ENCODE data around the gene TMEM151A. TPM values are rescaled to one million over a fixed set of nuclear protein-coding genes. Genes with fewer than 3 reads are reported as not detected.

Gene TMEM151A
- total and polyA plus RNA-seq, 8 donors = 0.17 to 0.47 (median 0.28) TPM; not detected in 1

DNA sequence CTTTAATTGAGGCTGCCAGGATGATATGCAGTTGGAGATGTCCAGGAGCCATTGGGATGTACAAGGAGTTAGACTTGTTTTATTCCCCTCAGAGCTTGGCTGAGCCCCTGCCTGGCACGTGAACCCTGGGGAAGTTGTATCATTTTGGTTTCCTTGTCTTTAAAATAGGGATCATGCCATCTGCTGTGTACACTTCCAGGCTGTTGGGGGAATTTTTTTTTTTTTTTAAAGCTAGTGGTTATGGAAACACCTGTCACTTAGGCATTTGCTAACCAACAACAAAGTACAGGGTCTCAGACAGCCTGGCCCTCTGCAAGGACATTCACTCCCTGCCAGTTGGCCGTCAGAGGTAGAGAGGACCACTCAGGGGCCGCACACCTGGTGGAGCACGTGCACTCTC is 31.7 kb upstream of the TMEM151A start:
- ATAC-seq (no peak), DNase-seq (no peak)
- H3K27me3 ChIP-seq = peaks cover 0 to 27% of the 10 kb centered on the region in 2 donors
- no peaks in the 10 kb centered on the region for H3K9me3 ChIP-seq
- TF ChIP-seq, protein P1, sequence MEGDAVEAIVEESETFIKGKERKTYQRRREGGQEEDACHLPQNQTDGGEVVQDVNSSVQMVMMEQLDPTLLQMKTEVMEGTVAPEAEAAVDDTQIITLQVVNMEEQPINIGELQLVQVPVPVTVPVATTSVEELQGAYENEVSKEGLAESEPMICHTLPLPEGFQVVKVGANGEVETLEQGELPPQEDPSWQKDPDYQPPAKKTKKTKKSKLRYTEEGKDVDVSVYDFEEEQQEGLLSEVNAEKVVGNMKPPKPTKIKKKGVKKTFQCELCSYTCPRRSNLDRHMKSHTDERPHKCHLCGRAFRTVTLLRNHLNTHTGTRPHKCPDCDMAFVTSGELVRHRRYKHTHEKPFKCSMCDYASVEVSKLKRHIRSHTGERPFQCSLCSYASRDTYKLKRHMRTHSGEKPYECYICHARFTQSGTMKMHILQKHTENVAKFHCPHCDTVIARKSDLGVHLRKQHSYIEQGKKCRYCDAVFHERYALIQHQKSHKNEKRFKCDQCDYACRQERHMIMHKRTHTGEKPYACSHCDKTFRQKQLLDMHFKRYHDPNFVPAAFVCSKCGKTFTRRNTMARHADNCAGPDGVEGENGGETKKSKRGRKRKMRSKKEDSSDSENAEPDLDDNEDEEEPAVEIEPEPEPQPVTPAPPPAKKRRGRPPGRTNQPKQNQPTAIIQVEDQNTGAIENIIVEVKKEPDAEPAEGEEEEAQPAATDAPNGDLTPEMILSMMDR (IDR thresholded peaks at IDR 0.05) = no peak
- no peak overlapping the region for H3K4me3 ChIP-seq
- peaks cover 0 to 47% of the 10 kb centered on the region in 2 donors for H3K36me3 ChIP-seq
- H3K27ac ChIP-seq = no peak overlapping the region
- peaks cover 6 to 17% of the 10 kb centered on the region in 2 donors for H3K4me1 ChIP-seq
- intact Hi-C loops (cut with DNase I) = no loop called here

DNA sequence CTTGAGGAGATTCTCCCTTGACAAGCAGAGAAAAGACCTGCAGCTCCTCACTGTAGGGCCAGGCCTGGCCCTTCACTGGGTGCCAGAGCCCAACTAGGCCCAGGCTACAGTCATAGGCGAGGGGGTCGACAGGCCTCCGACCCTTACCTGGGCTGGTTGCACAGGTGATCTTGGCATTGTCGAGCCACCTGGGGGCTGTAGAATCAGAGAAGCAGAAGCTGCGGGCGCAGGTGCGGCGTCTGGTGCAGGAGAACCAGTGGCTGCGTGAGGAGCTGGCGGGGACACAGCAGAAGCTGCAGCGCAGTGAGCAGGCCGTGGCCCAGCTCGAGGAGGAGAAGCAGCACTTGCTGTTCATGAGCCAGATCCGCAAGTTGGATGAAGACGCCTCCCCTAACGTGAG is 30.1 kb upstream of the TMEM151A start:
- intact Hi-C loops (cut with DNase I) = no loop called here
- DNase-seq = no peak
- Histone ChIP-seq H3K4me1 (peaks cover 6 to 17% of the 10 kb centered on the region in 2 donors), H3K36me3 (peaks cover 0 to 56% of the 10 kb centered on the region in 2 donors), H3K4me3 (no peak overlapping the region), H3K27me3 (peaks cover 0 to 15% of the 10 kb centered on the region in 2 donors), H3K27ac (no peak overlapping the region), H3K9me3 (no peaks in the 10 kb centered on the region)
- ATAC-seq = no peak
- TF ChIP-seq, protein P1 (IDR thresholded peaks at IDR 0.05) = no peak

DNA sequence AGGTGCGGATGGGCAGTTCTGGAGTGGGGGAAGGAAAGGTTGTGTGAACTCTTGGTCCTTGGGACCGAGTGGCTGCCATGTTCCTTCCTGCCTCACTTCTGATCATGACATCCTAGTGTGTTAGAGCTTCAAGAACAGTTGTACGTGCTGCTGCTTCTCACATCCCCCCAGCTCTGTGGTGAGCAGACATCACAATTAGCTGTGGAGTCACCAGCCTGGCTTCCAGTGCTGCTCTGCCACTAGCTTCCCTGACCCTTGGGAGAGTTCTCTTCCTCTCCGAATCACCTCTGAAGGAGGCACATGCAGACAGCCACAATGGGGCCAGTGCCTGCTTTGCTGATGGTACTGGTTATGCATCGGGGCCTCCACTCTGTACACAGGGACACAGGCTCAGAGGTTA is 29.5 kb upstream of the TMEM151A start:
- no peak overlapping the region for H3K4me3 ChIP-seq
- intact Hi-C loops (cut with DNase I) = no loop called here
- TF ChIP-seq, protein P1 (IDR thresholded peaks at IDR 0.05) = no peak
- ATAC-seq (no peak), DNase-seq (no peak)
- peaks cover 9 to 18% of the 10 kb centered on the region in 2 donors for H3K4me1 ChIP-seq
- no peak overlapping the region for H3K27ac ChIP-seq
- H3K36me3 ChIP-seq = peaks cover 0 to 56% of the 10 kb centered on the region in 2 donors
- no peaks in the 10 kb centered on the region for H3K9me3 ChIP-seq
- peaks cover 0 to 9% of the 10 kb centered on the region in 2 donors for H3K27me3 ChIP-seq

DNA sequence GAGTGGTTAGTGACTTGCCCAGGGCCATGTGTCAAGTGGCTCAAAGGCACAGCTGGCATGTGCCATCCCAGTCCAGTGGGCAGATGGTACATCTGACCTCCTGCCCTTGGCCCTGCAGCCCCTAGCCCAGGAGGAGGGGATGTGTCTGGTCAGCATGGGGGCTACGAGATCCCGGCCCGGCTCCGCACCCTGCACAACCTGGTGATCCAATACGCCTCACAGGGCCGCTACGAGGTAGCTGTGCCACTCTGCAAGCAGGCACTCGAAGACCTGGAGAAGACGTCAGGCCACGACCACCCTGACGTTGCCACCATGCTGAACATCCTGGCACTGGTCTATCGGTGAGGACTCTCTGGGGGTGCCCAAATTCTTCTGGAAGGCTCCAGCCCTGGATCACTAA is 29.0 kb upstream of the TMEM151A start:
- no peak for ATAC-seq
- TF ChIP-seq, protein P1 (IDR thresholded peaks at IDR 0.05) = no peak
- Histone ChIP-seq H3K9me3 (no peaks in the 10 kb centered on the region), H3K4me3 (no peak overlapping the region), H3K27me3 (peaks cover 0 to 4% of the 10 kb centered on the region in 2 donors), H3K36me3 (peaks cover 0 to 56% of the 10 kb centered on the region in 2 donors), H3K4me1 (peaks cover 9 to 17% of the 10 kb centered on the region in 2 donors), H3K27ac (no peak overlapping the region)
- DNase-seq = no peak
- intact Hi-C loops (cut with DNase I) = no loop called here

DNA sequence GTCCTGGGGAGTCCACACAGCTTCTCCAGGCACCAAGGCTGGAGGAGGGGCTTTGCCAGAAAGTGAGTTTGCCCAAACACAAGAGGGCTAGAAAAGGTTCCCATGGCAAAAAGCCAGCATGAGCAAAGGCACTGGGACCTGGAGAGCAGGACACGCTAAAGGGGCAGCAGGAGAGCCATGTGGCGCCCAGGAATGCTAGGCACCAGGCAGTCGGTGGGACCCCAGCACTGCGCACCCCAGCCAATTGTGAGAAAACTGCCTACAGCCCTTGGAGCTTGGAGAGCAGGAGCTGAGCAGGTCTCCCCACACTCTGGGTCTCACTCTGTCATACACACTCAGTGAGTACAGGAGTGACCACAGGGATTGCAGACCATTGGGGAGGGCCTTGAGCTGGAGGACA is 28.5 kb upstream of the TMEM151A start:
- TF ChIP-seq, protein P1 (IDR thresholded peaks at IDR 0.05) = no peak
- no peak overlapping the region for H3K27ac ChIP-seq
- intact Hi-C loops (cut with DNase I) = no loop called here

More for the DNA sequence above, 28.5 kb upstream of the TMEM151A start:
- Histone ChIP-seq H3K36me3 (peaks cover 0 to 56% of the 10 kb centered on the region in 2 donors), H3K27me3 (no peaks in the 10 kb centered on the region), H3K4me1 (peaks cover 9 to 23% of the 10 kb centered on the region in 2 donors), H3K4me3 (no peak overlapping the region), H3K9me3 (no peaks in the 10 kb centered on the region)
- DNase-seq (no peak), ATAC-seq (no peak)
